ENCODE results near the gene RAB41.

Gene RAB41

GRCh38 chrX:70252491-70252890 lies 29.5 kb upstream of the RAB41 start:
- no peak for TF ChIP-seq CTCF (IDR thresholded peaks at IDR 0.05; ENCODE audit: borderline replicate concordance, control extremely low read depth, extremely low read depth, insufficient read depth, missing control alignments)
- in situ Hi-C loops (cut with MboI; ENCODE audit: low sequenced_read_pairs, unreplicated experiment), result no loop called here
- no peak for DNase-seq (ENCODE audit: low spot score)

- no peak for DNase-seq (ENCODE audit: low spot score)
- TF ChIP-seq CTCF (IDR thresholded peaks at IDR 0.05; ENCODE audit: borderline replicate concordance, control extremely low read depth, extremely low read depth, insufficient read depth, missing control alignments), result no peak
- in situ Hi-C loops (cut with MboI; ENCODE audit: low sequenced_read_pairs, unreplicated experiment), result no loop called here
Measured at GRCh38 chrX:70253377-70254062, 28.5 kb upstream of the RAB41 start.

GRCh38 chrX:70254063-70254400 lies 27.9 kb upstream of the RAB41 start:
- in situ Hi-C loops (cut with MboI; ENCODE audit: low sequenced_read_pairs, unreplicated experiment), result no loop called here
- TF ChIP-seq CTCF (IDR thresholded peaks at IDR 0.05; ENCODE audit: borderline replicate concordance, control extremely low read depth, extremely low read depth, insufficient read depth, missing control alignments), result no peak

GRCh38 chrX:70254909-70255308 lies 27.1 kb upstream of the RAB41 start:
- in situ Hi-C loops (cut with MboI; ENCODE audit: low sequenced_read_pairs, unreplicated experiment), result no loop called here
- TF ChIP-seq CTCF (IDR thresholded peaks at IDR 0.05; ENCODE audit: borderline replicate concordance, control extremely low read depth, extremely low read depth, insufficient read depth, missing control alignments), result no peak
- no peak for DNase-seq (ENCODE audit: low spot score)

More at GRCh38 chrX:70254063-70254400, 27.9 kb upstream of the RAB41 start:
- no peak for DNase-seq (ENCODE audit: low spot score)

GRCh38 chrX:70255452-70255851 lies 26.5 kb upstream of the RAB41 start:
- no peak for TF ChIP-seq CTCF (IDR thresholded peaks at IDR 0.05; ENCODE audit: borderline replicate concordance, control extremely low read depth, extremely low read depth, insufficient read depth, missing control alignments)
- in situ Hi-C loops (cut with MboI; ENCODE audit: low sequenced_read_pairs, unreplicated experiment), result no loop called here
- no peak for DNase-seq (ENCODE audit: low spot score)

- in situ Hi-C loops (cut with MboI; ENCODE audit: low sequenced_read_pairs, unreplicated experiment), result no loop called here
- no peak for TF ChIP-seq CTCF (IDR thresholded peaks at IDR 0.05; ENCODE audit: borderline replicate concordance, control extremely low read depth, extremely low read depth, insufficient read depth, missing control alignments)
- no peak for DNase-seq (ENCODE audit: low spot score)
Measured at GRCh38 chrX:70257423-70258288, 24.3 kb upstream of the RAB41 start.

All from GM13976 (cell line).